ENCODE measurements around the gene DNAJC13. TPM values are rescaled to one million over a fixed set of nuclear protein-coding genes. Genes with fewer than 3 reads are reported as not detected.
A peak's percentile ranks its signal among the peaks of the same experiment; 100 is the strongest.

DNAJC13 gene
- polyA plus RNA-seq, 3 donors, result 43.3 to 57.0 (median 53.5) TPM

GRCh38 chr3:132456136-132456535 lies 38.8 kb downstream of the DNAJC13 start:
- DNase-seq, result no peak

- no peak for DNase-seq
Measured at GRCh38 chr3:132456571-132456970, 39.3 kb downstream of the DNAJC13 start.

- DNase-seq, result no peak
Measured at GRCh38 chr3:132457286-132457685, 40.0 kb downstream of the DNAJC13 start.

- DNase-seq, result no peak
Measured at GRCh38 chr3:132459551-132459950, 42.2 kb downstream of the DNAJC13 start.

GRCh38 chr3:132461544-132461943 lies 44.2 kb downstream of the DNAJC13 start:
- no peak for DNase-seq

GRCh38 chr3:132464066-132464465 lies 46.8 kb downstream of the DNAJC13 start:
- no peak for DNase-seq

- DNase-seq, result no peak
Measured at GRCh38 chr3:132469326-132469725, 52.0 kb downstream of the DNAJC13 start.

GRCh38 chr3:132486099-132486498 lies 68.8 kb downstream of the DNAJC13 start:
- DNase-seq, result no peak

GRCh38 chr3:132488151-132488550 lies 70.8 kb downstream of the DNAJC13 start:
- no peak for DNase-seq

- no peak for DNase-seq
Measured at GRCh38 chr3:132499071-132499470, 81.8 kb downstream of the DNAJC13 start.

- DNase-seq, result no peak
Measured at GRCh38 chr3:132503559-132503958, 86.3 kb downstream of the DNAJC13 start.

GRCh38 chr3:132504375-132504933 lies 87.2 kb downstream of the DNAJC13 start:
- DNase-seq, result no peak

- peak; percentile 0 for DNase-seq
Measured at GRCh38 chr3:132507657-132508056, 90.4 kb downstream of the DNAJC13 start.

- DNase-seq, result no peak
Measured at GRCh38 chr3:132509096-132509495, 91.8 kb downstream of the DNAJC13 start.

GRCh38 chr3:132509506-132509905 lies 92.2 kb downstream of the DNAJC13 start:
- DNase-seq, result no peak

- no peak for DNase-seq
Measured at GRCh38 chr3:132513057-132513456, 95.8 kb downstream of the DNAJC13 start.

GRCh38 chr3:132517311-132517710 lies 100.0 kb downstream of the DNAJC13 start:
- DNase-seq, result no peak

- DNase-seq, result no peak
Measured at GRCh38 chr3:132519914-132520313, 102.6 kb downstream of the DNAJC13 start.

GRCh38 chr3:132521901-132522300 lies 104.6 kb downstream of the DNAJC13 start:
- no peak for DNase-seq

GRCh38 chr3:132522353-132522752 lies 105.1 kb downstream of the DNAJC13 start:
- no peak for DNase-seq

GRCh38 chr3:132530624-132531023 lies 113.3 kb downstream of the DNAJC13 start:
- no peak for DNase-seq

GRCh38 chr3:132535575-132536441 lies 118.5 kb downstream of the DNAJC13 start:
- peak; percentile 60 for DNase-seq

GRCh38 chr3:132536442-132537153 lies 119.3 kb downstream of the DNAJC13 start:
- DNase-seq, result no peak

Measured in renal pelvis (tissue), 4 donors.